GM21576 (cell line): ENCODE results near the gene ENDOV.

ENCODE experiments used
- ATAC-seq: cut with Tn5 transposase; IDR thresholded peaks from one replicate; pipeline ENCODE4 v1.9.1; 2021; ENCODE audit warnings: mild to moderate bottlenecking, moderate library complexity; ENCODE audit not compliant: unreplicated experiment

ENDOV gene

GRCh38 chr17:80447790-80448189 is 32.8 kb downstream of the ENDOV start:
- ATAC-seq = no peak

DNA sequence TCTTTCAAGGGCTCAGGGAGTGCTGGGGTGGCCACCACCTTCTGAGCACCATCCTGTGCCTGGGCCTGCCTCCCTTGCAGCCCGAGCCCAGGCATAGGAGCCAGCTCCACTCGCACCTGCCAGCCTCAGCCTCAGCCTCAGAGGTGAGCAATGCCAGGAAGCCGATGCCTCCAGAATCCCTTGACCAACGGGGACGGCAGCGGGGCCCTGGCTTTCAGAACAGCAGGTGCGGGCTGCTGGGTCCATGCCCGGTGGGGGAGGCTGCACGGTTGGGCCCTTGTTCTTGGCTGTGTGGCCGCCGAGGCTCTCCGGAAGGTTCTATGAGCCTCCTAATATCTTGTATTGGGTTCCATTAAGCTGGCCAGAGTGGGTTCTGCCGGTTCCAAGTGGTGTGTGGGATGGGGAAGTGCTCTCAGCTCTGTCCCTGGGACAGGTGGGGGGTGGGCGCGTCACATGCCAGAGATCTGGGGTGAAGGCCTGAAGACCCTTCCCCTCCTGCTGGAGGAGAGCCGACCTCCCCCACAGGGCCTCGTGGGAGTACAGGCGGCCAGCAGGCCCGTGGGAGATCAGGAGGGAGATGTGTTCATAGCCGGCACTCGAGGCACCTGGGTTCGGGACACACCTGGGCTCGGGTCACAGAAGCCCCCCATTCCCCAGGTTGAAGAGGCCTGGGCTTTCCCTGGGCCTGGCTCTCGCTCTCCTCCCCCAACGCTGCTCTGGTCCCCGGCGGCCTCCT is 34.4 kb downstream of the ENDOV start:
- no peak for ATAC-seq

GRCh38 chr17:80449930-80450576 is 35.1 kb downstream of the ENDOV start:
- ATAC-seq = no peak

DNA sequence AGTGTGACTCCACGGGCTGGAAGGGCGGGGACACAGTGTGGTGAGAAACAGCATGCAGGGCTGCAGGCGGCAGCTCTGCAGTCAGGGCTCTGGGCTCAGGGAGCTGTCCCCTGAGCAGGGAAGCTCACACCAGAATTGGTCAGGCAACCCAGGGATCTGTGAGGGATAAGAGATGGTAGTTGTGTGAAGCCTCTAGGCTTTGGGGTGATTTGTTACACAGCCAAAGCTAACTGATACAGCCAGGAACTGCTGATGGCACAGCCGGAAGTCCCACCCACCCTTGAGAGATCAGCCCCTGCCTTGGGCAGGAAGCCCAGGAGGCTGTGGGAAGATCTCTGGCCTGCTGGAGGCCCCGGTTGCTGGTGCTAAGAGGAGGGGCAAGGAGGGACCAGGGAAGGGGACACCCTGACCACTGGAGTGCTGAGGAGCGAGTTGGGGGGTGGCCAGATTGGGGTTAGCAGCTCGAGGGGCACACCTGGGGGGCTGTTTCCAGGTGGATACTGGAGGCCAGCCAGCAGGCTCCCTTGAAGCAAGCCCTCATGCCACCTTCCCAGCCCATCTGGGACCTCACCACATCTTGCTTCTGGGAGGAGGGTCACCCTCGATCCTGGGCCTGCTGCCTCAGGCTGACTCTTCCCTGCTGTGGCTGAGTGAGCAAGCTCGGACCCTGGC is 36.3 kb downstream of the ENDOV start:
- ATAC-seq = no peak

- no peak for ATAC-seq
Measured at GRCh38 chr17:80452173-80452915, 37.4 kb downstream of the ENDOV start.

GRCh38 chr17:80453126-80453997 is 38.4 kb downstream of the ENDOV start:
- ATAC-seq = no peak

- peak; percentile 23 for ATAC-seq
Measured at GRCh38 chr17:80453998-80454556, 39.1 kb downstream of the ENDOV start.

DNA sequence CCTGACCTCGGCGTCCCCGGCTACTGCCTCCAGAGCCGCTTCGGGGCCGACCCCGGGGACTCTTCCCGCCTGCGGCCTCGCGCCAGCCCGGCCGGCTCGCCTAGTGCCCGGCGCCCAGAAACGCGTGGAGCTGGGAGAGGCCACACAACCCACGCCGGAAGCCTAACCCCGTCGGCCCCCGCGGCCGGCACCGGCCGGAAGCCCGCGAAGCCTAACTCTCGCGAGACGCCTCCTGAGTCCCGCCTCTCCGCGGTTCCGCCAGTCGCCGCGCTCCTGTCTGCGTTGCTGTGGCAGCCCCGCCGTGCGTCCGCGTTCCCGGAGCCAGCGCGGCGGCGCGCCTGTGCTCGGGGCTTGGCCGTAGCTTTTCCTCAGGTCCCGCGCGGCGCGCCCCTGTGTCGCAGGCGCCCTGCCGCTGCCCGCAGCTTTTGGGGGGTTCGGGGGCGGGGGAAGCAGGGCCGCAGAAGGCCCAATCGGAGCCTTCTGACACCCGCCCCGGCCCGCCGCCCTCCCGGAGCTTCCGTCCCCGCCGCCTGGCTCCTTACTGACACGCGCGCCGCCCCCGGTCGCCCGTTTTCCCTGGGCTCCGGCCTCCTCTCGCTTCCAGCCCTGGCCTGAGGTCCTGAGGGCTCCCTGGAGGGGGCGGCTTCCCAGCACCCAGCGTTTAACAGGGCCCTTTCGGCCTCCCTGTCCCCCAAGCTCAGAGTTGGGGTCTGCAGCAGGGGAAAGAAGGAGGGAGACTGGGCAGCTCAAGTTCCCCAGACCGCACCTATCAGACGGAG is 39.8 kb downstream of the ENDOV start:
- ATAC-seq = peak; percentile 80

GRCh38 chr17:80455336-80455710 is 40.4 kb downstream of the ENDOV start:
- peak; percentile 23 for ATAC-seq

DNA sequence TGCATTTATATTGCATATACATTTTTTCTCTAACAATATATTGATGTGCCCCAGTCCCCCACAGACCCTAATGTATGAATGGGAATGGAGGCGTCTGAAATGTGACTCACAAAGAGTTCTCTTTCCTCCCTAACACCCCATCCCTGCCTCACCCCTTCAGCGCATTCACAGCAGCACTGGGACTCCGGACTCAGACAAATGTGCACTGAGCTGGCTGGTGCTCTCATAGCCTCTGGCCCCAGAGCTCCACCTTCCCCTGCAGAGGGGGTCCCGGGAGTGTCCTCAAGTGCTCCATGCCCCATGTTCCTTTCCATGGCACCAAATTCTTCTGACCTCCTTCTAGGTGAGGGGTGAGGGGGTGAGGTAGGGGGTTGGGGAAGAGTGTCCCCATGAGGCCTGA is 40.8 kb downstream of the ENDOV start:
- ATAC-seq = no peak

DNA sequence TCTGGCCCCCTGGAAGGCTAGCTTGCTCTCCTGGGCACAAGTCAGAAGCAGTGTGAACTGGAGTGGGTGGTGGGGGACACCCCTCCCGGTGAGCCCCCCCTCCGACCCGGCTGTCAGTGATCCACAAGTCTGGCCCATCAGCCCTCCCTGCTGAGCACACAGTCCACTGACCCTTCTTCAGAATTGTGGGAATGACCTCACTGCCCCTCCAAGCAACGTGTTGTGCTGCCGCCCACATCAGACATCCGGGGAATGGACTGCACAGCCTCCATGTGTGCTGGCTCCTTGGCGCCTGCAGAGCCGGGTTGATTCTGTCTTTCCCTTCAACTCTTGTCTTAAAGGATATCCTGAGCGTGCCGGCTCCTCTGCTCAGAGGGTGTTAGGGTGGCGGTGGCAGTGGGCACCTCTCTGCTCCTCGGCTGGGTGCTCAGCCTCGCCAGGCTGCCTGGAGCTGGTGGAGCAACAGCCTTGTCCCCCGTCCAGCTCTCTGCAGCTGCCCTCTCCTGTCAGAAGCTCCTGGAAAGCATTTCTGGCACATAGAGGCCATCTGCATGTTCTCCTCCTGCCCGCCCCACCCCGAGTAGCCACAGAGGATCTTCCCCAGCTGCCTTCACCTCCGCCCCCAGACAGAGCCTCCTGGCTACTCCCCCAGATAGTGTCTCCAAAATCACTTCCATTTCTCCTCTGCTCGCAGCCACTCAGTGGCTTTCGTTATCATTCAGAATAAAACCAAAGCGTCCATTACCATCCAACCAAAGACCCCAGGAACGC is 41.7 kb downstream of the ENDOV start:
- ATAC-seq = no peak

GRCh38 chr17:80457236-80457856 is 42.4 kb downstream of the ENDOV start:
- no peak for ATAC-seq

- no peak for ATAC-seq
Measured at GRCh38 chr17:80458016-80458415, 43.0 kb downstream of the ENDOV start.

- ATAC-seq = no peak
Measured at GRCh38 chr17:80459234-80459633, 44.3 kb downstream of the ENDOV start.

DNA sequence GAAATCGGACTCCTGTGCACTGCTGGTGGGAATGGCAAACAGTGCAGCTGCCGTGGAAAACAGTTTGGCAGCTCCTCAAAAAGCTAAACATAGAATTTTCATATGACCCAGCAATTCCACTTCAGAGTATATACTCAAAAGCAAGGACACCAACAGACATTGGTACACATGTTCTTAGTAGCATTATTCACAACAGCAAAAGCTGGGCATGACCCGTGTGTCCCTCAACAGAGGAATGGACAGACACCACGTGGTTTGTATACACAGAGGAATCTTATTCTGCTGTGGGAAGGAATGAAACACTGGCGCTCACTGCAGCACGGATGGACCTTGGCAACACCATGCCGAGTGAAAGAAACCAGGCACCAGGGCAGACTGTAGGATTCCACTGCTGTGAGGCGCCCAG is 45.5 kb downstream of the ENDOV start:
- no peak for ATAC-seq

DNA sequence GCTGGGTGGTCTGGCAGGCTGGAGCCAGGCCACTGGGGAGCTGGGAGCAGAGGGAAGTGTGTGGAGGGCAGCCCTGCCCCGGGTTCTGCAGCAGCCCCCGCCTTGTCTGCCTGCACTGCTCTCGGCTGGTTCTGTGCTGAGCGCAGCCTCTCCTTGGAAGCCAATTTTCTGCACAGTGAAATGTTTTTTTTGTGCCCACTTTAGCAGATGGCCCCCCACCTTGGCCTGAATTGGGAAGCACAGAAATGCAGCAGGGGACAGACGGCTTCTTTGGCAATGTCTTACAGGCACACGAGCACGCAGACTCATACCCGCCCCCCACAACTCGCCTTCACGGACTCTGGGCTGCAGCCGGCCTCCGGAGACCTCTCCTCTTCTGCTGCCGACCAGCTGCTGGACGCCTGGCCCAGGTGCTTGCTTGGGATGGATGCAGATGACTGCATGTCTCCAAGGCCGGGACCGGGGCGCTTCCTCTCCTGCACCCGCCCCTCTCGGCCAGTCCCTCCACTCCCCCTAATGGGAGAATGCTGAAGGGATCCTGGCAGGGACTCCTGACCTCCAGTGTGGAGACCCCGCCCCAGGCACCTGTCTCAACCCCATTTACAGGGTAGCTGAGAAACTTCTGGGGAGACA is 46.7 kb downstream of the ENDOV start:
- ATAC-seq = no peak

DNA sequence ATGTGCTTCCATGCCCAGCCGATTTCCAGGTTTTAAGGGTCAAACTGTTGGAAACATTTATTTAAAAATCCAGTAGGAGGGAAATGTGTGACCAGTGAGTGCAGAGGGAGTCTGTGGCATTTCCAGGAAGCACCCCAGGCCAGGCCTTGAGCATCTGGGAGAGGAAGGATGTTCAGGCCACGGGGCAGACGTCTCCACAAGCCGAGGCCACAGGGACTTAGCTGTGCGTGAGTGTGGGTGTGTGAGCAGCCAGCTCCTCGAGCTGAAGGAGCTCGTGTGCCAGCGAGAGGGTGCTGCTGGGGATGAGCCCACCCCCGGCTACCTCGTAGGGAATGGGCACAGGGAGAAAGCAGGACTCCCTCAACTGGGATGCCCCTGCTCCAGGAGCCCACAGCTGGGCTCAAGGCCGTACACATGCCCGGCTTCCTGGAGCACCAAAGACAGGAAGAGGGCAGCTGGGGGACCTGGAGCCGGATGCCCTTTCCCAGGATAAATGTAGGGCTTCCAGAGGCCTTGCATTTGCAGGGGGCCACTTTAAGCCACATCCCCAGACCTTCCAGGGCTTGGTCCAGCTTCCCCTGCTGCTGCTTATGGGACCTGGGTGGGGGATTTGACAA is 48.9 kb downstream of the ENDOV start:
- ATAC-seq = no peak
